ENCODE measurements around the gene DGKD.

DNA sequence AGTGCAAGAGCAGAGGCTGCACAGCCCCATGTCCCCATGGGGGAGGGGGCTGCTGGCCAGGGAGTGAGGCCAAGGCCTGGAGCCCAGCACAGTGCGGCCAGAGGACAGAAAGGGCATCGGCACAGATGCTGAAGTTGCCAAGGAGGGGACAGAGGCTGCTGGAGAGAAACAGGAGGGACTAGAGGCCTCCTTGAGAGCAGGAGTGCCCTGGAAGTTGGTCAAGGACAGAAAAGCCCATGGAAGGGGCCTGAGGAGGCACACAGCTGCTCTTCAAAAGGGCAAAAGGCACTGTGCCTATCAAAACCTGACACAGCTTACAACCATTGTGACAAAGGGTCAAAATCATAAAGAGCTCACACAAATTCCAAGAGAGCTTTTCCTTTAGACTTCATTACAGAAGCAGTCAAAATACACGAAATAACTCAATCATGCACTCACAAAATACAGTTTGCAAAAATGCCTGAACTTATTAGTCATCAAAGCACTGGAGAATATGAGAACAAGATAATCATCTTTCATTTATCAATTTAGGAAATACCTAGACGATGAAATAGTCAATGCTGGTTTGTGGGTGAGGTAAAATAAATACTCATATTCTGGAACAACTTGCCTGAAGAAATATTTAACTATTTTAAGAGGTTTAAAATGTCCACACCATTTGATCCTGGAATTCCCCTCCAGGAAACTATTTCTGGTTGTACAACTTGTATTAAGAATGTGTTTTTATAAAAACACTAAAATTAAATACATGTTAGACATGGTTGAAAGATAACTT is 132.7 kb downstream of the DGKD start:
- TF ChIP-seq, protein P1, sequence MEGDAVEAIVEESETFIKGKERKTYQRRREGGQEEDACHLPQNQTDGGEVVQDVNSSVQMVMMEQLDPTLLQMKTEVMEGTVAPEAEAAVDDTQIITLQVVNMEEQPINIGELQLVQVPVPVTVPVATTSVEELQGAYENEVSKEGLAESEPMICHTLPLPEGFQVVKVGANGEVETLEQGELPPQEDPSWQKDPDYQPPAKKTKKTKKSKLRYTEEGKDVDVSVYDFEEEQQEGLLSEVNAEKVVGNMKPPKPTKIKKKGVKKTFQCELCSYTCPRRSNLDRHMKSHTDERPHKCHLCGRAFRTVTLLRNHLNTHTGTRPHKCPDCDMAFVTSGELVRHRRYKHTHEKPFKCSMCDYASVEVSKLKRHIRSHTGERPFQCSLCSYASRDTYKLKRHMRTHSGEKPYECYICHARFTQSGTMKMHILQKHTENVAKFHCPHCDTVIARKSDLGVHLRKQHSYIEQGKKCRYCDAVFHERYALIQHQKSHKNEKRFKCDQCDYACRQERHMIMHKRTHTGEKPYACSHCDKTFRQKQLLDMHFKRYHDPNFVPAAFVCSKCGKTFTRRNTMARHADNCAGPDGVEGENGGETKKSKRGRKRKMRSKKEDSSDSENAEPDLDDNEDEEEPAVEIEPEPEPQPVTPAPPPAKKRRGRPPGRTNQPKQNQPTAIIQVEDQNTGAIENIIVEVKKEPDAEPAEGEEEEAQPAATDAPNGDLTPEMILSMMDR (IDR thresholded peaks at IDR 0.05), result no peak
- TF ChIP-seq EZH2 (IDR thresholded peaks at IDR 0.05; ENCODE audit: borderline replicate concordance, insufficient read depth, low read depth, low read length, poor library complexity, severe bottlenecking), result no peak
